Measurements from ENCODE around the gene ADCYAP1R1.

GRCh38 chr7:31075086-31075405, 22.9 kb downstream of the ADCYAP1R1 start:
- TF ChIP-seq ZNF274 (IDR thresholded peaks at IDR 0.05; ENCODE audit: low read depth, low read length) (no peak), CTCF (IDR thresholded peaks at IDR 0.05 in 2 of 3, conservative IDR thresholded peaks at IDR 0.05 in 1 of 3; ENCODE audit: borderline replicate concordance in 1 of 3, insufficient read depth in 1 of 3, low read depth in 2 of 3, low read length in 2 of 3) (no peak), RAD21 (IDR thresholded peaks at IDR 0.05; ENCODE audit: low read depth) (no peak)

All from HCT116 (cell line).